RWPE1 (cell line): Measurements from ENCODE around the gene HK3.

Experiments
- CTCF ChIA-PET: fragments of 350-600 bp; sonication (Branson Sonifier 250); formaldehyde crosslinking; extraction: SDS; loops from one replicate; lab custom pipeline; 2021; lab: Yijun Ruan, JAX
- POLR2A ChIA-PET: fragments of 400-600 bp; formaldehyde crosslinking; extraction: SDS; loops from one replicate; lab custom pipeline; 2020; ENCODE audit warnings: antibody characterized with exemption; ENCODE audit not compliant: low non-redundant PET; lab: Yijun Ruan, JAX
- DNase-seq: peaks from one replicate; pipeline ENCODE4 v3.0.0; 2012; ENCODE audit warnings: low spot score
- H3K27ac ChIP-seq: fragments of 450-650 bp; 2 replicates; pipeline ENCODE4 v1.5.1; 2017
- CTCF ChIP-seq: fragments of 450-650 bp; conservative IDR thresholded peaks from 2 replicates; pipeline ENCODE4 v1.5.1; 2017; ENCODE audit warnings: low read depth, mild to moderate bottlenecking

The HK3 gene

GRCh38 chr5:176857894-176858273, 41.3 kb downstream of the HK3 start:
- TF ChIP-seq CTCF = no peak
- no peak for DNase-seq
- no peak overlapping the region for H3K27ac ChIP-seq
- CTCF ChIA-PET = interaction anchor here (0.6 kb wide), 1 partner anchor 12 kb away, joined by 3 read pairs; no protein-coding TSS in a partner anchor
- POLR2A ChIA-PET = no interaction called here

GRCh38 chr5:176857216-176857893, 41.8 kb downstream of the HK3 start:
- ChIA-PET CTCF (interaction anchor here (0.6 kb wide), 1 partner anchor 225 kb away, joined by 3 read pairs; no protein-coding TSS in a partner anchor), POLR2A (no interaction called here)
- no peak for DNase-seq
- TF ChIP-seq CTCF = no peak
- H3K27ac ChIP-seq = no peak overlapping the region

- no peak overlapping the region for H3K27ac ChIP-seq
- no peak for DNase-seq
- ChIA-PET POLR2A (no interaction called here), CTCF (no interaction called here)
- TF ChIP-seq CTCF = no peak
Measured at GRCh38 chr5:176856746-176857145, 42.4 kb downstream of the HK3 start.

GRCh38 chr5:176855598-176855997, 43.5 kb downstream of the HK3 start:
- no peak for DNase-seq
- TF ChIP-seq CTCF = no peak
- ChIA-PET CTCF (no interaction called here), POLR2A (no interaction called here)
- no peak overlapping the region for H3K27ac ChIP-seq

GRCh38 chr5:176854164-176854563, 45.0 kb downstream of the HK3 start:
- TF ChIP-seq CTCF = no peak
- ChIA-PET POLR2A (no interaction called here), CTCF (no interaction called here)
- DNase-seq = no peak
- H3K27ac ChIP-seq = no peak overlapping the region

- CTCF ChIA-PET = interaction anchor here (0.6 to 1.2 kb wide), 3 partner anchors 26 to 432 kb away, joined by 3 to 5 read pairs (median 3); no protein-coding TSS in a partner anchor
- no peak for TF ChIP-seq CTCF
- POLR2A ChIA-PET = no interaction called here
Measured at GRCh38 chr5:176853151-176853778, 45.9 kb downstream of the HK3 start.

More at GRCh38 chr5:176853151-176853778, 45.9 kb downstream of the HK3 start:
- H3K27ac ChIP-seq = no peak overlapping the region
- no peak for DNase-seq
